ENCODE data around the gene MRGPRE. TPM values are rescaled to one million over a fixed set of nuclear protein-coding genes. Genes with fewer than 3 reads are reported as not detected.
A peak's percentile ranks its signal among the peaks of the same experiment; 100 is the strongest.

MRGPRE gene
- total and polyA plus RNA-seq, 7 donors: 0.10 to 1.4 (median 0.70) TPM; not detected in 3

DNA sequence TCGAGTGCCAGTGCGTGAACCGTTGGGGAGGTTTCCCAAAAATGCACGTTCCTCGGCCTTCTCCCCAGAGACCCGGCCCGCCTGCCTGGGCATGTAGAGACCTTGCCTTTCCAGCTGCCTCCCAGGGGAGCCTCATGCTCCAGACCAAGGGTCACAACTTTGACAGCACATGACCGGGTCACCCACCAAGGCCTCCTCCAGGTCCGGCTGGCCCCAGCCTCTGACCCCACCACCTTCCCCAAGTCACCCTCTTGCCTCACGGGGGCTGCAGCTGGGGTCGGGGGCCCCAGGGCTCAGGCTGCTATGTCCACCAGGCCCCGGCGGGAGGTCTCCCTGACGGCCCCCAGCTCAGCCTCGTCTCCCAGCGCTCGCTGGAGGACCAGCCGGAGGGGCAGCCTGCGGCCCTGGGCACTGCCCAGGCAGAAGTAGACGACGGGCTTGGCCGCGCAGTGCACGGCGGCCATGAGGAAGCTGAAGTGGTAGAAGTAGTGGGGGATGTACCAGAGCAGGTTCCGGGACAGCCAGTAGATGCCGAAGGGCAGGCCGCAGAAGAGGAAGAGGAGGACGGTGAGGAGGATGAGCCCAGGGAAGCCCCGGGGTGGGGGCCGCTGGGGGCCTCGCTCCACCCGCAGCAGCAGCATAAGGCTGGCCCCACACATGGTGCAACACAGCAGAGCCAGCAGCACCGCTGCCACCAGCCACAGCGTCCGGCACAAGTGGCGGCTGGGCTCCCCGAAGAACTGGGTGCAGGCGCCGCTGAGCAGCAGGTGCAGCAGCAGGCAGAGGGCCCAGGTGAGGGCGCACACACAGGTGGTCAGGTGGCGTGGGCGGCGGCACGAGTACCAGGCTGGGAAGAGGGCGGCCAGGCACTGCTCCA is 4.4 kb downstream of the MRGPRE start:
- intact Hi-C loops (cut with DNase I): no loop called here
- H3K27me3 ChIP-seq: peaks cover 0 to 29% (median 6%) of the 10 kb centered on the region in 3 donors

DNA sequence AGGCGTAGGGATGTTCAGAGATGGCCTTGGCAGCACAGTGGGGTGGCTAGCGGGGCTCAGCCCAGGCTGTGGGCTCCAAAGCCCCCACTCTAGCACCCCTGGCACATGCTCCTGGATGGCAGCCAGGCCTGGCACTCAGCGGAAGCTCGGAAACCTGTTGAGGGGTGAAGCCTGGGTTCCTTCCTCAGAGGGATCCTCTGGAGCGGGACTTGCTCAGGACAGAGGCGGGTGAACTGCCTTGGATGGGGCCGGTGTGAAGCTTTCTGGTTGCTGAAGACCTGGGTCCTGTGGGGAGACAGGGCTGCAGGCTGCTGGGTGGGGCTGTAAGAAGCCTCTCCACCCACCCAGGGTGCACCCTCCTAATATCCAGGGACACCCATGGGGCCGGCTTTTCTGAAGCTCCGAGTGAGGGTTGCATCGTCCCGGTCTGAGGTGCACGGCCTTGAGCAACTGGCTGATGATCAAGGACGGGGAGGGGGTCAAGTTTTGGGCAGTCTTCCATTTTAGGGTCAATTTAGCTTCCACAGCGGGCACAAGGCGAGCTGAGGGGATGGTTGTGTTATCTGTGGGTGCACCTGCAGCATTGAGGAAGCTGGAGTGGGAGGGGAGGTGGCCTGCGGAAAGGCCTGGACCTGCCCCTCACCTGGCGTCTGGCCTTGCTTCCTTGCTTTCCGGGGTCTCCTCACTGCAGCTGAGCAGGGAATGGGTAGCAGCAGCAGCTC is 5.2 kb downstream of the MRGPRE start:
- H3K27me3 ChIP-seq: peaks cover 0 to 37% (median 13%) of the 10 kb centered on the region in 3 donors
- TF ChIP-seq POLR2AphosphoS5 (IDR thresholded peaks at IDR 0.05): no peak
- no peak for TF ChIP-seq POLR2A (IDR thresholded peaks at IDR 0.05)
- H3K4me3 ChIP-seq: no peak overlapping the region
- WGBS, 2 donors: 86 to 91% methylated on average over 18 of the region's 18 CpGs
- no peaks in the 10 kb centered on the region for H3K9me3 ChIP-seq
- H3K36me3 ChIP-seq: no peaks in the 10 kb centered on the region
- no peak overlapping the region for H3K27ac ChIP-seq
- intact Hi-C loops (cut with DNase I): no loop called here
- peak; percentile 56 for DNase-seq
- H3K4me1 ChIP-seq: peaks cover 0 to 6% (median 0%) of the 10 kb centered on the region in 4 donors

More for the DNA sequence above, 4.4 kb downstream of the MRGPRE start:
- H3K27ac ChIP-seq: no peak overlapping the region
- DNase-seq: no peak
- no peak overlapping the region for H3K4me3 ChIP-seq
- peaks cover 0 to 10% (median 0%) of the 10 kb centered on the region in 4 donors for H3K4me1 ChIP-seq
- TF ChIP-seq POLR2AphosphoS5 (IDR thresholded peaks at IDR 0.05) (no peak), POLR2A (IDR thresholded peaks at IDR 0.05) (no peak), EP300 (IDR thresholded peaks at IDR 0.05) (no peak)
- TF ChIP-seq, protein P1, sequence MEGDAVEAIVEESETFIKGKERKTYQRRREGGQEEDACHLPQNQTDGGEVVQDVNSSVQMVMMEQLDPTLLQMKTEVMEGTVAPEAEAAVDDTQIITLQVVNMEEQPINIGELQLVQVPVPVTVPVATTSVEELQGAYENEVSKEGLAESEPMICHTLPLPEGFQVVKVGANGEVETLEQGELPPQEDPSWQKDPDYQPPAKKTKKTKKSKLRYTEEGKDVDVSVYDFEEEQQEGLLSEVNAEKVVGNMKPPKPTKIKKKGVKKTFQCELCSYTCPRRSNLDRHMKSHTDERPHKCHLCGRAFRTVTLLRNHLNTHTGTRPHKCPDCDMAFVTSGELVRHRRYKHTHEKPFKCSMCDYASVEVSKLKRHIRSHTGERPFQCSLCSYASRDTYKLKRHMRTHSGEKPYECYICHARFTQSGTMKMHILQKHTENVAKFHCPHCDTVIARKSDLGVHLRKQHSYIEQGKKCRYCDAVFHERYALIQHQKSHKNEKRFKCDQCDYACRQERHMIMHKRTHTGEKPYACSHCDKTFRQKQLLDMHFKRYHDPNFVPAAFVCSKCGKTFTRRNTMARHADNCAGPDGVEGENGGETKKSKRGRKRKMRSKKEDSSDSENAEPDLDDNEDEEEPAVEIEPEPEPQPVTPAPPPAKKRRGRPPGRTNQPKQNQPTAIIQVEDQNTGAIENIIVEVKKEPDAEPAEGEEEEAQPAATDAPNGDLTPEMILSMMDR (IDR thresholded peaks at IDR 0.05): no peak
- H3K9me3 ChIP-seq: no peaks in the 10 kb centered on the region
- WGBS, 2 donors: 86% methylated on average over 46 of the region's 46 CpGs
- no peaks in the 10 kb centered on the region for H3K36me3 ChIP-seq

DNA sequence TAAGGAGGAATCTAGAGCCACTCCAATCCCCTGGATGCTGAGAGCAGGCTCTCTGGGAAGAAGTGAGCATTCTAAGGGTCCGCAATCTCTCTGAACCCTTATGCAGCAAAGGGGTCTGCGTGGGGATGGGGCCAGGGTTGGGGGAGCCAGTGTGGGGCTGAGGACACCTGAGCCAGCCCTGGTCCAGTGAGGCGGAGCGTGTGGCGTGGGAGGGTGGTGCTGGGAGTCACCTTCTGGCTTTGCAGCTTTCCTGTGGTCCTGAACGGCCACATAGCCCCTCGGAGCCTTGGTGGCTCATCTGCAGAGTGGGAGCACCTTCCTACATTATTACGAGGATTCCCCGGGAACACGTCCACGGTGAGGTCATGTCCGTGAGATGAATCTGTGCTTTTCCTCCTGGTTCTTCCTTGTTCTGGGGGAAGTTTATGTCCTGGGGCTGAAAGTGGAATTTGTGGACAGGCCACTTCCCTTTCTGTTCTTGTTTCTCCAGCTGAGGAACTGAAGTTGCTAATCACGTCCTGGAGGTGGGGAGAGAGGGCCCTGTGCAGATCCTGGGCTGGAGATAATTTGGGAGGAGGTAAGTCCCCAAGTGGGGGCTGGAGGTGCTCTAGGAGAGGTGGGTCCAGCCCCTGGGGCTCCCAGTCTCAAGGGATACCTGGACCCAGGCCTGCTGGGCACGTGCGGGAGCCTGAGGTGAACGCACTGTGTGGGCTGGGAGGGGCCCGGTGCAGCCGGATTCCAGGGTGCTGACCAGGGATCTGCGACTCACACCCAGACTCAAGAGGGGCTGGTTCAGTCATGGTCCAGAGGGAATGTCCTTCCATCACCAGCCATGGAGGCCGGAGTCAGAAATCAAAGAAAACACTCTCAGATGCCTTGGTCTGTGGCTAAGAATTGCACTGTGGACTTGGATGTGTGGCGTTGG is 6.1 kb downstream of the MRGPRE start:
- no peak for DNase-seq
- TF ChIP-seq EP300 (IDR thresholded peaks at IDR 0.05) (no peak), POLR2A (IDR thresholded peaks at IDR 0.05) (no peak), POLR2AphosphoS5 (IDR thresholded peaks at IDR 0.05) (no peak)
- TF ChIP-seq, protein P1 (IDR thresholded peaks at IDR 0.05): no peak
- intact Hi-C loops (cut with DNase I): no loop called here
- WGBS, 2 donors: 77 to 81% methylated on average over 20 to 21 of the region's 21 CpGs
- H3K4me1 ChIP-seq: no peaks in the 10 kb centered on the region
- H3K36me3 ChIP-seq: no peaks in the 10 kb centered on the region
- H3K9me3 ChIP-seq: no peaks in the 10 kb centered on the region
- H3K27me3 ChIP-seq: peaks cover 0 to 44% (median 13%) of the 10 kb centered on the region in 3 donors
- no peak overlapping the region for H3K27ac ChIP-seq
- no peak overlapping the region for H3K4me3 ChIP-seq

DNA sequence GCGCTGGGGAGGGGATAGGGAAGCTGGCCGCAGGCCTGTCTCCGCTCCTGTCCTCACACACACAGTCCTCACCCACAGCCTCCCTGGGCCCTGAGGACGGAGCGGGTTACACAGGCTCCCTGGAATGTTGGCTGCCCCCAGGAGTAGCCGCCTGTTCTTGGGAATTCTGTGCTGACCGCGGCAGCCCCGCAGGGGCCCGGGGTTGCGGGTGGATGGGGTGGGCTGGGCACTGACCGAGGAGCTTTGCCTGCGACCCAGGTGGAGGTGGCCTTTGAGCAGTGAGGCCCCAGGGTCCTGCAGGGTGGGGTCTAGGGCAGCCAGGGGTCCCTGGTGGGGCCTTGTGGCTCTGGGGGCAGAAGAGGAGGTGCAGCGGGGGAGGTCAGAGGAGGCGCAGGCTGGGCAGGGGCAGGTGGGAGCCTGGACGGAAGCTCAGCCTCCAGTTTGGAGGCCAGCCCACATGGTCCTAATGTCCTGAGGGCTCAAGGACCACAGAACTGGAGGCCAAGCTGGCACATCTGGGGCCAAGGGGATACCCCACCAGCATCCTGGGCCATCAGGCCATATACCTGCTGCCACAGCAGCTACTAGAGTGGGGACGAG is 7.0 kb downstream of the MRGPRE start:
- 84 to 85% methylated on average over 17 of the region's 17 CpGs for WGBS, 2 donors
- Histone ChIP-seq H3K27me3 (peaks cover 0 to 50% (median 13%) of the 10 kb centered on the region in 3 donors), H3K4me1 (no peaks in the 10 kb centered on the region), H3K27ac (no peak overlapping the region), H3K9me3 (no peaks in the 10 kb centered on the region), H3K36me3 (no peaks in the 10 kb centered on the region), H3K4me3 (no peak overlapping the region)
- intact Hi-C loops (cut with DNase I): no loop called here
- TF ChIP-seq EP300 (IDR thresholded peaks at IDR 0.05): no peak
- TF ChIP-seq, protein P1 (IDR thresholded peaks at IDR 0.05): no peak
- no peak for TF ChIP-seq POLR2AphosphoS5 (IDR thresholded peaks at IDR 0.05)
- peak; percentile 58 for DNase-seq

Measured in sigmoid colon (tissue), 7 donors.